Keratinocyte (primary cell): ENCODE measurements around the gene EIF4G1. TPM values are rescaled to one million over a fixed set of nuclear protein-coding genes. Genes with fewer than 3 reads are reported as not detected.

Source experiments
- DNase-seq: peaks from one replicate; pipeline ENCODE4 v3.0.0-alpha.2; 2011; ENCODE audit warnings: low read depth, missing footprints, low spot score
- FAIRE-seq: peaks from 2 replicates; lab custom pipeline; 2011; peaks lifted over from hg19 to GRCh38; lab: Jason Lieb, UNC
- H2AFZ ChIP-seq: 2 replicates; pipeline ENCODE4 v1.6.0; 2012; ENCODE audit warnings: low read length, control low read depth, inconsistent platforms; ENCODE audit not compliant: control insufficient read depth
- H3K27ac ChIP-seq: 2 replicates; pipeline ENCODE4 v1.5.1; 2011; ENCODE audit warnings: low read length; ENCODE audit not compliant: control insufficient read depth, insufficient read depth
- H3K27me3 ChIP-seq: 3 replicates; pipeline ENCODE4 v1.6.0; 2011; ENCODE audit warnings: low read length; ENCODE audit not compliant: control insufficient read depth, insufficient read depth; ENCODE audit errors: extremely low read depth
- H3K36me3 ChIP-seq, 2 experiments: 2 replicates in 1 of 2; 3 replicates in 1 of 2; pipeline ENCODE4 v1.5.1; 2011; ENCODE audit warnings: low read length in 2 of 2, mild to moderate bottlenecking in 1 of 2; ENCODE audit not compliant: control insufficient read depth in 2 of 2, insufficient read depth in 2 of 2; ENCODE audit errors: extremely low read depth in 1 of 2
- H3K4me1 ChIP-seq: 3 replicates; pipeline ENCODE4 v1.5.1; 2011; ENCODE audit warnings: low read length; ENCODE audit not compliant: control insufficient read depth, insufficient read depth; ENCODE audit errors: extremely low read depth
- H3K4me2 ChIP-seq: 3 replicates; pipeline ENCODE4 v1.6.0; 2011; ENCODE audit warnings: low read depth, low read length; ENCODE audit not compliant: control insufficient read depth, insufficient read depth; ENCODE audit errors: extremely low read depth
- H3K4me3 ChIP-seq, 3 experiments: fragments of 200-600 bp in 1 of 3; sonication (generic) in 1 of 3; 2 replicates in 2 of 3; 3 replicates in 1 of 3; pipeline ENCODE4 v1.5.1; 2011 to 2016; ENCODE audit warnings: low read length in 3 of 3, mild to moderate bottlenecking in 3 of 3, control low read depth in 2 of 3, inconsistent platforms in 1 of 3, low read depth in 1 of 3, mixed read lengths in 1 of 3, mixed run types in 1 of 3, moderate library complexity in 1 of 3; ENCODE audit not compliant: control insufficient read depth in 2 of 3, insufficient read depth in 2 of 3; ENCODE audit errors: extremely low read depth in 1 of 3
- H3K79me2 ChIP-seq: 2 replicates; pipeline ENCODE4 v1.6.0; 2012; ENCODE audit warnings: low read length; ENCODE audit not compliant: control insufficient read depth, insufficient read depth
- H3K9ac ChIP-seq: 3 replicates; pipeline ENCODE4 v1.6.0; 2011; ENCODE audit warnings: low read length; ENCODE audit not compliant: control insufficient read depth, insufficient read depth; ENCODE audit errors: extremely low read depth
- H3K9me1 ChIP-seq: 3 replicates; pipeline ENCODE4 v1.6.0; 2011; ENCODE audit warnings: low read length; ENCODE audit not compliant: control insufficient read depth, insufficient read depth; ENCODE audit errors: extremely low read depth
- H3K9me3 ChIP-seq: 2 replicates; pipeline ENCODE4 v1.5.1; 2012; ENCODE audit warnings: low read depth, low read length; ENCODE audit not compliant: control insufficient read depth
- H4K20me1 ChIP-seq: 3 replicates; pipeline ENCODE4 v1.6.0; 2011; ENCODE audit warnings: low read length; ENCODE audit not compliant: control insufficient read depth, insufficient read depth; ENCODE audit errors: extremely low read depth
- EZH2 ChIP-seq: IDR thresholded peaks from one replicate; pipeline ENCODE4 v1.6.1; 2012; ENCODE audit warnings: inconsistent platforms, mild to moderate bottlenecking, low read length, moderate library complexity
- dilution Hi-C: fragments of 300-500 bp; cut with MboI; formaldehyde crosslinking; loops from one replicate; pipeline ENCODE4 v1.7.0; 2020; ENCODE audit warnings: low sequenced_read_pairs; ENCODE audit not compliant: extremely low pct_ligation_motif_present
- polyA plus RNA-seq, 5 experiments: library from polyadenylated mRNA; depleted of rRNA in 3 of 5; stranded (reverse) in 3 of 5; stranded (forward) in 1 of 5; unstranded in 1 of 5; fragments of >200 nt; gene quantifications; 1 replicate in 1 of 5; 2 replicates in 3 of 5; 3 replicates in 1 of 5; pipeline versions ENCODE4 v1.2.1 to v1.2.3, GENCODE V29; 2011 to 2012; ENCODE audit warnings: missing spikeins in 2 of 5, low read depth in 1 of 5, low replicate concordance in 1 of 5
- TF ChIP-seq, protein P1 (sequence below), 3 experiments: IDR thresholded peaks in 1 of 3; conservative IDR thresholded peaks in 1 of 3; optimal IDR thresholded peaks in 1 of 3; 2 replicates in 2 of 3; 3 replicates in 1 of 3; pipeline versions ENCODE3 to v1.5.1; 2011; ENCODE audit warnings: low read length in 3 of 3, mild to moderate bottlenecking in 3 of 3, moderate library complexity in 2 of 3, control low read depth in 1 of 3, inconsistent platforms in 1 of 3; ENCODE audit not compliant: insufficient read depth in 2 of 3; ENCODE audit errors: extremely low read depth in 1 of 3

Gene EIF4G1
- polyA plus RNA-seq, 1 donor (not counting 4 experiments of a cell fraction or from before 2014, with no cell fraction given) = 225 TPM

GRCh38 chr3:184327171-184327570, 12.8 kb downstream of the EIF4G1 start:
- Histone ChIP-seq H3K27me3 (no peaks in the 10 kb centered on the region), H4K20me1 (peaks cover 13% of the 10 kb centered on the region), H3K27ac (no peak overlapping the region), H3K79me2 (peaks cover 65% of the 10 kb centered on the region), H3K36me3 (peaks cover 76 to 83% of the 10 kb centered on the region in 2 experiments), H3K4me3 (no peak overlapping the region), H3K9me3 (no peaks in the 10 kb centered on the region), H2AFZ (no peak overlapping the region), H3K9ac (no peak overlapping the region), H3K9me1 (peaks cover 2% of the 10 kb centered on the region), H3K4me2 (no peak overlapping the region), H3K4me1 (peaks cover 13% of the 10 kb centered on the region)
- TF ChIP-seq, protein P1, sequence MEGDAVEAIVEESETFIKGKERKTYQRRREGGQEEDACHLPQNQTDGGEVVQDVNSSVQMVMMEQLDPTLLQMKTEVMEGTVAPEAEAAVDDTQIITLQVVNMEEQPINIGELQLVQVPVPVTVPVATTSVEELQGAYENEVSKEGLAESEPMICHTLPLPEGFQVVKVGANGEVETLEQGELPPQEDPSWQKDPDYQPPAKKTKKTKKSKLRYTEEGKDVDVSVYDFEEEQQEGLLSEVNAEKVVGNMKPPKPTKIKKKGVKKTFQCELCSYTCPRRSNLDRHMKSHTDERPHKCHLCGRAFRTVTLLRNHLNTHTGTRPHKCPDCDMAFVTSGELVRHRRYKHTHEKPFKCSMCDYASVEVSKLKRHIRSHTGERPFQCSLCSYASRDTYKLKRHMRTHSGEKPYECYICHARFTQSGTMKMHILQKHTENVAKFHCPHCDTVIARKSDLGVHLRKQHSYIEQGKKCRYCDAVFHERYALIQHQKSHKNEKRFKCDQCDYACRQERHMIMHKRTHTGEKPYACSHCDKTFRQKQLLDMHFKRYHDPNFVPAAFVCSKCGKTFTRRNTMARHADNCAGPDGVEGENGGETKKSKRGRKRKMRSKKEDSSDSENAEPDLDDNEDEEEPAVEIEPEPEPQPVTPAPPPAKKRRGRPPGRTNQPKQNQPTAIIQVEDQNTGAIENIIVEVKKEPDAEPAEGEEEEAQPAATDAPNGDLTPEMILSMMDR (optimal IDR thresholded peaks at IDR 0.05 in 1 of 3, IDR thresholded peaks at IDR 0.05 in 1 of 3, conservative IDR thresholded peaks at IDR 0.05 in 1 of 3; ENCODE audit: extremely low read depth in 1 of 3, insufficient read depth in 2 of 3, low read length in 3 of 3) = no peak
- no peak for TF ChIP-seq EZH2
- FAIRE-seq (no peak), DNase-seq (no peak)
- dilution Hi-C loops = no loop called here

DNA sequence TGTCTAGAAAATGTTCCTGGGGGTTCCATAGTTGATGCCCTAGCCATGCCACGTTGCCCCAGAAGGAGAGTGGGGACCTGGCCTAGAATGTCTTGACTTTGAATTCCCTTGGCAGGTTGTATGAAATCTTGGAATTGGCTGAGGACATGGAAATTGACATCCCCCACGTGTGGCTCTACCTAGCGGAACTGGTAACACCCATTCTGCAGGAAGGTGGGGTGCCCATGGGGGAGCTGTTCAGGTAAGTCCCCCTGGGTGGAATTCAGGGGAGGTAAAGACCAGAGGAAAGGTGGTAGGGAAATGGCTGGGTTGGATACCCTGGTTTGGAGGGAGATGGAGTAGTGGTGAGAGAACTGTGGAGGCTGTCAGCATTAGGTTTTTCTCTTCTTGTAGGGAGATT, 14.1 kb downstream of the EIF4G1 start:
- Histone ChIP-seq H3K9me1 (peaks cover 2% of the 10 kb centered on the region), H3K9ac (no peak overlapping the region), H3K4me3 (no peak overlapping the region), H3K4me1 (peaks cover 27% of the 10 kb centered on the region), H3K9me3 (no peaks in the 10 kb centered on the region), H3K36me3 (peaks cover 75 to 77% of the 10 kb centered on the region in 2 experiments), H3K4me2 (no peak overlapping the region), H3K27me3 (no peaks in the 10 kb centered on the region), H3K27ac (no peak overlapping the region), H2AFZ (no peak overlapping the region), H3K79me2 (peaks cover 57% of the 10 kb centered on the region), H4K20me1 (peaks cover 14% of the 10 kb centered on the region)
- TF ChIP-seq, protein P1 (optimal IDR thresholded peaks at IDR 0.05 in 1 of 3, IDR thresholded peaks at IDR 0.05 in 1 of 3, conservative IDR thresholded peaks at IDR 0.05 in 1 of 3; ENCODE audit: extremely low read depth in 1 of 3, insufficient read depth in 2 of 3, low read length in 3 of 3) = no peak
- no peak for TF ChIP-seq EZH2
- no peak for DNase-seq
- dilution Hi-C loops = no loop called here
- FAIRE-seq = no peak
